GM12874 (cell line): Measurements from ENCODE around the gene CARD11.

Source experiments
- TF ChIP-seq, protein P1 (sequence below): IDR thresholded peaks from 2 replicates; pipeline ENCODE4 v1.5.1; 2011; ENCODE audit warnings: low read depth, mild to moderate bottlenecking, control low read depth, low read length, moderate library complexity; ENCODE audit not compliant: insufficient read depth

CARD11 gene

DNA sequence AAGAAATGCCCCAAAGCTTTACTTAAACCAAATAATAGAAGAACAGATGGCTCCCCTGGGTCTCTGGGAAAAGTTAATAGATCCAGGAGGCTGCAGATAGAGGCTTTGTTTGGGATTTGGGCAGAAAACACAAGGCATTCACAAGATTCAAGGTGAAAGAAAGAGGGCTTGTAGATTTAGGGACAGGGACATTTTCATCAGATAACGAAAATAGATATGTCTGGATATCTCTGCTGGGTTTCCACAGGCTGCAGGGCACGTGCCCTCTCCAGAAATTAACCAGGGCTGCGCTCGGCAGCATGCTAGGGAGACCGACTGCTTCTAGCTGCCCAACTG lies 14.9 kb downstream of the CARD11 start:
- TF ChIP-seq, protein P1, sequence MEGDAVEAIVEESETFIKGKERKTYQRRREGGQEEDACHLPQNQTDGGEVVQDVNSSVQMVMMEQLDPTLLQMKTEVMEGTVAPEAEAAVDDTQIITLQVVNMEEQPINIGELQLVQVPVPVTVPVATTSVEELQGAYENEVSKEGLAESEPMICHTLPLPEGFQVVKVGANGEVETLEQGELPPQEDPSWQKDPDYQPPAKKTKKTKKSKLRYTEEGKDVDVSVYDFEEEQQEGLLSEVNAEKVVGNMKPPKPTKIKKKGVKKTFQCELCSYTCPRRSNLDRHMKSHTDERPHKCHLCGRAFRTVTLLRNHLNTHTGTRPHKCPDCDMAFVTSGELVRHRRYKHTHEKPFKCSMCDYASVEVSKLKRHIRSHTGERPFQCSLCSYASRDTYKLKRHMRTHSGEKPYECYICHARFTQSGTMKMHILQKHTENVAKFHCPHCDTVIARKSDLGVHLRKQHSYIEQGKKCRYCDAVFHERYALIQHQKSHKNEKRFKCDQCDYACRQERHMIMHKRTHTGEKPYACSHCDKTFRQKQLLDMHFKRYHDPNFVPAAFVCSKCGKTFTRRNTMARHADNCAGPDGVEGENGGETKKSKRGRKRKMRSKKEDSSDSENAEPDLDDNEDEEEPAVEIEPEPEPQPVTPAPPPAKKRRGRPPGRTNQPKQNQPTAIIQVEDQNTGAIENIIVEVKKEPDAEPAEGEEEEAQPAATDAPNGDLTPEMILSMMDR: no peak

DNA sequence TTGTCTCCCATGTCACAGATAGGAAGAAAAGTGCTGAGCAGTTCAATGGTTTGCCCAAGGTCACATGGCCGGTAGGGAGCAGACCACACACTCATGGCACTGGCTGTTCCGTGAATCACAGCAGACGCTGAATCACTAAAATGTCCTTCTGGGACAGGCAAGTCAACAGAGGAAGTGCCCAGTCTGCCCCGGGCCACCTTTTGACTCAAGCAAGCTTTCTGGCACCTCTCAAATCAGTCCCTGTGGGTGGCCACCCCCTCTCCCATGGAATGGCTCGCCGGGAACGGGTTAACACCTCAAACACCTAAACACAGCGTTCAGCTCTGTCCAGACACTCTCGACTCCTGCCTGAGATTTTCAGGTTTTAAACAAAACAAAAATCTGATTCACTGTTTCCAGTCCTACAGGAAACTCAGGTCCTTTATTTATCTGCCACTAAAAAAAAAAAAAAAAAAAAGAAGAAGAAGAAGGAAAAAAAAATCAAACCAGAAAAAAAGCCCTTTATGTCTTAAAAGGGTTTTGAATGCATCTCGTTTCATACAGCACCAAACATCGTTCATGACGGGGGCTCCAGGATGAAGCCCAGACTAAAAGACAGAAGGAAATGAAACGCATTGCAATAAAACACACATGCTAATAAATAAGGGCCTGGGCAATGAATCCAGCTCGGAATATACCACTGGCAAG lies 15.5 kb downstream of the CARD11 start:
- TF ChIP-seq, protein P1: no peak

DNA sequence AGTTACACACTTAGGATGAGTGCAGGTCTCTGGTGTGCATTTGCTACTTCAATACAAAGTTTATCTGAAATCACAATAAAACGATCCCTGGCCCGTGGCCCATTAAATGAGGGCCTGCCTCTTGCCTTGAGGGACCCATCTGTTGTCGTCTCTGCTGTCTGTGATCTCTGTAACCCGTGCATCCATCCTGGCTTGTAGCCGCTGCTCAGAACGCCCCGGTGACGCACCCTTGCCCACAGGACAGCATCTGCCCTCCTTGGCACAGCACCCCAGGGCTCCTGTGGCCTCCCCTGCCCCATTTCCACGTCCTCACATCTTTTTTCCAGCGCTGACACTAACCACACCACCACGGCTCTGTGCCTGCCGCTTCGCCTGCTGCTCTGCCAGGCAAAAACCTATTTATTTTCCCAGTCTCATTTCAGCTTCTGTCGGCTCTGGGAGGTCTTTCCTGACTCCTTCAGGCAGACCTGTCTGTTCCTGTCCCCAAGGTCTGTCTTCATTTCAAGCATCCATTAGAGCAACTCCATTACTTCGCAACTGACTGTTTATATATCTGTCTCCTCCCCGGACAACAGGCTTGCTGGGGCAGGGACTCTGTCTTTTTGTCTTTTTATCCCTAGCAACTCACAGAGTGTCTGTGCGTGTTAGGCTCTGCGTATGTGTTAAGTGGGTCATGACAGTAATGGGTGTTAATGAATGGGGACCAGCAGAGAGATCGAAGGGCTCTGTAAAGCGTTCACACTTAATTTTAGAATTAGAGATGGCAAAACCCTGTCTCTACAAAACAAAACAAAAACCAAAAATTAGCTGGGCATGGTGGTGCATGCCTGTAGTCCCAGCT lies 16.4 kb downstream of the CARD11 start:
- TF ChIP-seq, protein P1: no peak

DNA sequence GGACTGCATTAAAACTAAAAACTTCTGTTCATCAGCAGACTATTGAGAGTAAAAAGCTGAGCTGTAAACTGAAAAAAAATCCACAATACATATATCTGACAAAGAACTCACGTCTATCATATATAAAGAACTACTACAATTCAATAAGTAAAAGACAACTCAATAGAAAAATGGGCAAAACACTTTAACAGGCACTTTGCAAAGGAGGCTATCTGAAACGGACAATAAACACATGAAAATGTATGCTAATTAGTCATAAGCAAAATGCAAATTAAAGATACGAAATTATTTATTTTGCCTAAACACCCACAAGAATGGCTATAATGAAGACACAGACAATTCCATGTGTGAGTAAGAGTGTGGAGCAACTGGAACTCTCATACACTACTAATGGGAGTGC lies 18.1 kb downstream of the CARD11 start:
- TF ChIP-seq, protein P1: no peak

DNA sequence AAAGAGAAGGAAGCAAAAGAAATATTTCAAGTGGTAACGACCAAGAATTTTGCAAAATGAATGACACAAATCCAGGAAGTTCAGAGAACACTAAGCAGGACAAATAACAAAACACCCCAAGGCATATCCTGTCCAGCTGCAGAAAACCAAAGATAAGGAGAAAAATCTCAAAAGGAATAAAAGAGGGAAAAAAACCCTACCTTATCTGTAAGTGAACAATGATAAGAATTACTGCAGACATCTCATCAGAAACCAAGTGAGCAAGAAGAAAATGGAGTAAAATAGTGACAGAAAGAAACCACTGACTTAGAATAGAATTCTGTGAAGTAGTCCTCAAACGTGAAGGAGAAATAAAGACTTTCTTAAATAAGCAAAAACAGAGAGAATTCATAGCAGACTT lies 21.8 kb downstream of the CARD11 start:
- TF ChIP-seq, protein P1: no peak

DNA sequence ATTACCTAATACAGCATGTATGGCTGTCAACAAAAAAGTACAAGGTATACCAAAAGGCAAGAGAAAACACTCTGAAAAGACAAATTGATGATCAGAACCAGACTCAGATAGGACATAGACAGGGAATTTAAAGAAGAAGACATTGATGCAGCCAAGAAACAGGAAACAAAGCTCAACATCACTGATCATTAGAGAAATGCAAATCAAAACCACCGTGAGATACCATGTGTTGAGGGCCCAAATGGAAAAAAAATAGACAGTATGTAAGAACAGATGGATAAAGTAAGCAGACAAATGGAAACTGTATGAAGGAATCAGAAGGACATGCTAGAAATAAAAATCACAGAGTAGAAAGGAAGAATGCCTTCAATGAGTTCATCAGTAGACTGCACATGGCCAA lies 23.3 kb downstream of the CARD11 start:
- TF ChIP-seq, protein P1: no peak

DNA sequence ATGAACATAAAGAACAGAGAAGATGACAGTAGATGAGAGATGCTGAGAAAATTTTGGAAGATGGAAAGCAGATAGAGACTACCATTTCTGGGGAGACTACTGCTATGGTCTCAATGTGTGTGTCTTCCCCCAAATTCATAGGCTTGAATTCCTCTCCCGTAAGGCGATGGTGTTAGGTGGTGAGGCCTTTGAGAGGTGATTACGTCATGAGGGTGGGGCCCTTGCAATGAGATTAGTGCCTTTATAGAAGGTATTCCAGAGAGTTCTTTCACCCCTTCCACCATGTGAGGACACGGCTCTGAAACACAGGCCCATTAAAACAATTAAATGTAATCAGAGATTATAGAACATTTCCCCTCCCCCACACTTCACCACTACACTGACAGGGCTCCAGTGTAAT lies 23.9 kb downstream of the CARD11 start:
- TF ChIP-seq, protein P1: no peak
